Adrenal gland (tissue), 12 donors: ENCODE data around the gene USP10. TPM values are rescaled to one million over a fixed set of nuclear protein-coding genes. Genes with fewer than 3 reads are reported as not detected.
A peak's percentile ranks its signal among the peaks of the same experiment; 100 is the strongest.

Experiments used
- DNase-seq, 7 donors: peaks; one replicate each; pipeline ENCODE4 v3.0.0-alpha.2; 2019 to 2020
- H3K27ac ChIP-seq, 5 donors: fragments of 200-600 bp; sonication (generic) in 4 of 5; 1 replicate in 3 of 5; 2 replicates in 2 of 5; pipeline versions ENCODE4 v1.5.1 to v1.8.0; 2016 to 2020; ENCODE audit warnings: mild to moderate bottlenecking in 1 of 5
- H3K27me3 ChIP-seq: fragments of 200-600 bp; 2 replicates; pipeline ENCODE4 v1.8.0; 2021
- H3K36me3 ChIP-seq, 2 donors: fragments of 200-600 bp; replicated peaks in 1 of 2; 1 replicate in 1 of 2; 2 replicates in 1 of 2; pipeline versions ENCODE4 v1.5.1 to v1.8.0; 2018 to 2022
- H3K4me1 ChIP-seq, 2 donors: fragments of 200-600 bp; replicated peaks in 1 of 2; 1 replicate in 1 of 2; 2 replicates in 1 of 2; pipeline versions ENCODE4 v1.5.1 to v1.8.0; 2018 to 2021
- H3K4me3 ChIP-seq, 4 donors: fragments of 200-600 bp; sonication (generic) in 3 of 4; one replicate each; pipeline ENCODE4 v1.5.1; 2016 to 2018
- H3K9me3 ChIP-seq, 3 donors: fragments of 200-600 bp; sonication (generic) in 1 of 3; replicated peaks in 1 of 3; 1 replicate in 2 of 3; 2 replicates in 1 of 3; pipeline versions ENCODE4 v1.5.1 to v1.8.0; 2016 to 2021
- POLR2A ChIP-seq, 2 donors: fragments of 450-650 bp; IDR thresholded peaks; one replicate each; pipeline ENCODE4 v1.6.1; 2017; ENCODE audit warnings: antibody characterized with exemption in 2 of 2, mild to moderate bottlenecking in 2 of 2, moderate library complexity in 1 of 2
- WGBS, 4 donors: extraction: QIAGEN DNeasy Blood & Tissue Kit in 2 of 4; methylation state at CpG; one replicate each; pipeline versions ENCODE4 v1.1.5 to v1.1.7; 2013 to 2017; 5-methylcytosine and 5-hydroxymethylcytosine counted together
- intact Hi-C, 2 donors: fragments of 100-400 bp; cut with DNase I; formaldehyde crosslinking; loops; one replicate each; pipeline versions ENCODE4 v1.14.1 to v1.15.0; 2022 to 2023
- polyA plus RNA-seq, 3 donors: library from polyadenylated mRNA; stranded (reverse); fragments of 200-250 nt in 2 of 3; fragments of 350-450 nt in 1 of 3; fragmentation: Illumina TruSeq in 1 of 3; extraction: RNeasy Lipid Tissue Mini Kit (QIAGEN cat#74804) in 1 of 3; gene quantifications; one replicate each; pipeline ENCODE4 v1.2.3, GENCODE V29; 2013 to 2014
- total RNA-seq, 9 donors: library from RNA; depleted of rRNA in 4 of 9; stranded (reverse); fragments of >200 nt in 4 of 9; fragments of 120-200 nt in 1 of 9; fragmentation: NEBNext Ultra II Directional in 1 of 9; extraction: Animal tissue kit (Norgen Biotek cat#: 25700) in 1 of 9; gene quantifications; one replicate each; pipeline versions ENCODE4 v1.1.0 to v1.2.4, GENCODE V29; 2013 to 2023
- TF ChIP-seq, protein P1 (sequence below), 6 experiments: fragments of 450-650 bp in 4 of 6; fragments of 200-600 bp in 2 of 6; sonication (generic) in 1 of 6; IDR thresholded peaks; 1 replicate in 5 of 6; 2 replicates in 1 of 6; pipeline versions ENCODE4 v1.5.1 to v1.8.0; 2016 to 2021; ENCODE audit warnings: antibody characterized with exemption in 6 of 6, mild to moderate bottlenecking in 2 of 6, moderate library complexity in 1 of 6
- donor health status: healthy with polysubstance abuse.
- donor health status: Bipolar disorder and iron deficiency.
- donor health status: DM: yes; HTN: yes; CAD: no.
- donor health status: DM: no; HTN: no; CAD: no.
- donor health status: DM: no; HTN: no; CAD: no.
- donor health status: DM: yes; HTN: yes; CAD: no.

The USP10 gene
- total and polyA plus RNA-seq, 12 donors, result 16.2 to 154 (median 60.4) TPM

DNA sequence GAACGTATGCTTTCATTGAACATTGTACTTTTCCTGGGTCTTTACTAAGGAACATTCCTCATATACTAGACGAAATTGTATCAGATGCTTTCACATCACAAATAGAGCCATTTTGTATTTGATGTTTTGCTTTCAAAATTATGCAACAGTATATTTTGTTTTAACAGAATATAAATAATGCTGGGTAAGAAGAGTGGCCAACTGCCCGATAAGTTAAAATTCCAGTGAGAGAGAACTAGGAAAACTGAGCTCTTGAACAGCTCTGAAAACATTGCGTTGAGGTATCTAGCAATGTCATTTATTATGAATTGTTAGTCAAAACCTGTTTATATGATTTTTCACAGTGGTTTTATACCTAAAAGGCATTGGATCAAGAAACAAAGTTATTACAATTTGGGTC lies 50.8 kb downstream of the USP10 start:
- Histone ChIP-seq H3K4me1 (peaks cover 14 to 40% of the 10 kb centered on the region in 2 donors), H3K27me3 (no peaks in the 10 kb centered on the region), H3K36me3 (no peaks in the 10 kb centered on the region), H3K9me3 (no peaks in the 10 kb centered on the region), H3K4me3 (no peak overlapping the region), H3K27ac (no peak overlapping the region)
- no peak for DNase-seq
- intact Hi-C loops, result loop anchor here (10.0 kb wide), 2 partner anchors 174 to 204 kb away; no protein-coding TSS in a partner anchor
- TF ChIP-seq, protein P1, sequence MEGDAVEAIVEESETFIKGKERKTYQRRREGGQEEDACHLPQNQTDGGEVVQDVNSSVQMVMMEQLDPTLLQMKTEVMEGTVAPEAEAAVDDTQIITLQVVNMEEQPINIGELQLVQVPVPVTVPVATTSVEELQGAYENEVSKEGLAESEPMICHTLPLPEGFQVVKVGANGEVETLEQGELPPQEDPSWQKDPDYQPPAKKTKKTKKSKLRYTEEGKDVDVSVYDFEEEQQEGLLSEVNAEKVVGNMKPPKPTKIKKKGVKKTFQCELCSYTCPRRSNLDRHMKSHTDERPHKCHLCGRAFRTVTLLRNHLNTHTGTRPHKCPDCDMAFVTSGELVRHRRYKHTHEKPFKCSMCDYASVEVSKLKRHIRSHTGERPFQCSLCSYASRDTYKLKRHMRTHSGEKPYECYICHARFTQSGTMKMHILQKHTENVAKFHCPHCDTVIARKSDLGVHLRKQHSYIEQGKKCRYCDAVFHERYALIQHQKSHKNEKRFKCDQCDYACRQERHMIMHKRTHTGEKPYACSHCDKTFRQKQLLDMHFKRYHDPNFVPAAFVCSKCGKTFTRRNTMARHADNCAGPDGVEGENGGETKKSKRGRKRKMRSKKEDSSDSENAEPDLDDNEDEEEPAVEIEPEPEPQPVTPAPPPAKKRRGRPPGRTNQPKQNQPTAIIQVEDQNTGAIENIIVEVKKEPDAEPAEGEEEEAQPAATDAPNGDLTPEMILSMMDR (IDR thresholded peaks at IDR 0.05), result no peak
- no peak for TF ChIP-seq POLR2A (IDR thresholded peaks at IDR 0.05)
- 86 to 95% (median 91%) methylated on average over 4 of the region's 4 CpGs for WGBS, 4 donors

DNA sequence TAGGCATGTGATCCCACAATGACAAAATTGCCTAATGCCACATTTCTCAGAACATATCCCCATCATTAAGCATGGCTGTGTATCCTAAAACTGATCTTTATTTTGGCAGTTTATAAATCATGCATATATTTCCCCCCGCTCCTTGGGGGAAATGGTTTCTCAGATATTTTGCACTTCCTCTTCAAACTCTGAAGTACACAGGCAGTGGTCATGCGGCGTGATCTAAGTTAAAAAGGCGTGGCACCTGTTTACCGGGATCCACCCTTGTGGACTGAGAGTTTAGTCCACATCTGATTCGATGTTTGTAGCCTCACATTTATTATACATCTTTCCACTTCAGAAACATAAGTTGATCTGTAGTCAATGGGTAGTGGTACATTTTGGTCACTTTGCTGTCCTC lies 51.4 kb downstream of the USP10 start:
- Histone ChIP-seq H3K27me3 (no peaks in the 10 kb centered on the region), H3K36me3 (no peaks in the 10 kb centered on the region), H3K27ac (peak overlapping the region in 1 of 5 donors; percentile 4), H3K9me3 (no peaks in the 10 kb centered on the region), H3K4me1 (peaks cover 14 to 40% of the 10 kb centered on the region in 2 donors), H3K4me3 (no peak overlapping the region)
- TF ChIP-seq, protein P1 (IDR thresholded peaks at IDR 0.05), result no peak
- TF ChIP-seq POLR2A (IDR thresholded peaks at IDR 0.05), result no peak
- 71 to 85% (median 79%) methylated on average over 6 of the region's 6 CpGs for WGBS, 4 donors
- peak in 1 of 7 donors; percentile 22 for DNase-seq
- intact Hi-C loops, result loop anchor here (10.0 kb wide), 2 partner anchors 174 to 204 kb away; no protein-coding TSS in a partner anchor

GRCh38 chr16:84751947-84752346 lies 52.1 kb downstream of the USP10 start:
- Histone ChIP-seq H3K27ac (peak overlapping the region in 1 of 5 donors; percentile 4), H3K9me3 (no peaks in the 10 kb centered on the region), H3K36me3 (no peaks in the 10 kb centered on the region), H3K27me3 (no peaks in the 10 kb centered on the region), H3K4me3 (no peak overlapping the region), H3K4me1 (peaks cover 14 to 40% of the 10 kb centered on the region in 2 donors)
- no peak for DNase-seq
- intact Hi-C loops, result loop anchor here (10.0 kb wide), 2 partner anchors 173 to 203 kb away; no protein-coding TSS in a partner anchor
- TF ChIP-seq, protein P1 (IDR thresholded peaks at IDR 0.05), result no peak
- no peak for TF ChIP-seq POLR2A (IDR thresholded peaks at IDR 0.05)

- no peaks in the 10 kb centered on the region for H3K27me3 ChIP-seq
- H3K27ac ChIP-seq, result no peak overlapping the region
- H3K9me3 ChIP-seq, result no peaks in the 10 kb centered on the region
- WGBS, 4 donors, result 88 to 92% (median 90%) methylated on average over 8 of the region's 8 CpGs
- H3K36me3 ChIP-seq, result no peaks in the 10 kb centered on the region
- intact Hi-C loops, result loop anchor here (10.0 kb wide), 2 partner anchors 172 to 202 kb away; no protein-coding TSS in a partner anchor
- no peak overlapping the region for H3K4me3 ChIP-seq
- no peak for TF ChIP-seq POLR2A (IDR thresholded peaks at IDR 0.05)
- TF ChIP-seq, protein P1 (IDR thresholded peaks at IDR 0.05), result no peak
- H3K4me1 ChIP-seq, result peaks cover 14 to 41% of the 10 kb centered on the region in 2 donors
- DNase-seq, result no peak
These were observed 52.8 kb downstream of the USP10 start for GRCh38 chr16:84752600-84752999.
